Fibroblast of skin of left quadriceps (primary cell): Measurements from ENCODE around the gene HOXC11.
A peak's percentile ranks its signal among the peaks of the same experiment; 100 is the strongest.

Experiments used
- DNase-seq, 2 experiments: peaks; one replicate each; pipeline ENCODE4 v3.0.0-alpha.2; 2013; ENCODE audit warnings: low read depth in 2 of 2

The HOXC11 gene

DNA sequence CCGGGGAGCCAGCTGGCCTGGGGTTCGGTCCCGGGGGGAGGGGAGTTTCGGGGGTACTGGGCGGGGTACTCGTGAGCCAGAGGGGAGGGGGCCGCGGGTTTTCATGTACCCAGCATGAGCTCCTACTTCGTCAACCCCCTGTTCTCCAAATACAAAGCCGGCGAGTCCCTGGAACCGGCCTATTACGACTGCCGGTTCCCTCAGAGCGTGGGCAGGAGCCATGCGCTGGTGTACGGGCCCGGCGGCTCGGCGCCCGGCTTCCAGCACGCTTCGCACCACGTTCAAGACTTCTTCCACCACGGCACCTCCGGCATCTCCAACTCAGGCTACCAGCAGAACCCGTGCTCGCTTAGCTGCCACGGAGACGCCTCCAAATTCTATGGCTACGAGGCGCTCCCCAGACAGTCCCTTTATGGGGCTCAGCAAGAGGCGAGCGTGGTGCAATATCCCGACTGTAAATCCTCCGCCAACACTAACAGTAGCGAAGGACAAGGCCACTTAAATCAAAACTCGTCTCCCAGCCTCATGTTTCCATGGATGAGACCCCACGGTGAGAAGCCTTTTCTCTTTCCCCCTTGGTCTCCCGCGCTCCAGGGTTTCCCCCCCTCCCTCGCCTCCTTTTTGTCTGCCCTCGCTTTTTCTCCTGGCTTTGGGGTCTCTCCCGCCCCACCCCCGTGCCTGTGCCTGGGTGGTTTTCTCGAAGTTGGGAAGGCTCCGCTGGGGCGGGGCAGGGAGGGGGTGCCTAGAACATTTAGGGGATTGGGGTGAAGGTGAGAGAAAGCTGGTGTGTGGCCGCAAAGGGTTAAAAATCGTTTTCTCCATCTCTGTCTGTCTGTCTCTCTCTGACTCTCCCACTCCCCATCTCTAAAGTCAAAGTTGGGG, 36.5 kb downstream of the HOXC11 start:
- no peak for DNase-seq

DNA sequence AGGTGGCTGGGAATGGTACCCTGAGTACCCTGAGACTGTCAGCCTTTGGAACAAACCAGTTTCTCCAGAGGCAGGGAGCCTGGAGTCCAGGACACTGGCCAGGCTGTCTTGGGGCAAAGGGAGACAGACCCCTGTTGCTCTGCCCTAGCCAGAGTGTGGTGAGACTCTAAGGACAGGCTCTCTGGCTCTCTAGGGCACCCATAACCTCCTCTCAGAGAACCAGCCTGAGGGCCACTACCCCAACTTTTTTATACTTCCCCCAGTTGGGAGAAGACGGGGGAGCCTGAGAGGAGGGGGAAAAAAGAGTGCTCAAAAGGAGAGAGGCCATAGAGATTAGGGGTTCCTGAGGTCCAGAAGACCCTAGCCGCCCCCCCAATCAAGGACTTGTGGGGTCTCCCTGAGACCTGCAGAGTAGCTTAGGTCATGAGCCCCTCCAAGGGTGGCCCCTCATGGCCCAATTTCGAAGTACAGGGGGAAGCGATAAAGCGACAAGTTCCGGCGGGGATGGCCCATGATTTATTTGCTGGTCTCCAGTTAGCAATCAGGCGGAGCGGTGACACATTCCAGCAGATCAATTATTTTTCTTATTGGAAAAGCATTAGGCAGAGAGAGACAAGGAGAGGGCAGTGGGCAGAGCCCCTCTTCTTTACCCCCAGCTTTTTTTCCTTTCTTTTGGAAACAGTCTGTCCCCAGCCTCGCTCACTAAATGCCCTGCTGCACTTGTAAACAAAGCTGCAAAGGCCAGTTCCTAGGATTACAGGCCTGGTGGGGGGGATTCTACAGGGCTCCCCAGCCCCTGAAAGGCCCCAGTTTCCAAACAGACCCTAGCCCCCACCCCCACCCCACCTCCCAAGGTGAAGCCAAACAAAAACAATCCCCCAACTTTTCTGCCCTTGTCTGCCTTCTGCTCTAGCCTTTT, 37.4 kb downstream of the HOXC11 start:
- DNase-seq = no peak

DNA sequence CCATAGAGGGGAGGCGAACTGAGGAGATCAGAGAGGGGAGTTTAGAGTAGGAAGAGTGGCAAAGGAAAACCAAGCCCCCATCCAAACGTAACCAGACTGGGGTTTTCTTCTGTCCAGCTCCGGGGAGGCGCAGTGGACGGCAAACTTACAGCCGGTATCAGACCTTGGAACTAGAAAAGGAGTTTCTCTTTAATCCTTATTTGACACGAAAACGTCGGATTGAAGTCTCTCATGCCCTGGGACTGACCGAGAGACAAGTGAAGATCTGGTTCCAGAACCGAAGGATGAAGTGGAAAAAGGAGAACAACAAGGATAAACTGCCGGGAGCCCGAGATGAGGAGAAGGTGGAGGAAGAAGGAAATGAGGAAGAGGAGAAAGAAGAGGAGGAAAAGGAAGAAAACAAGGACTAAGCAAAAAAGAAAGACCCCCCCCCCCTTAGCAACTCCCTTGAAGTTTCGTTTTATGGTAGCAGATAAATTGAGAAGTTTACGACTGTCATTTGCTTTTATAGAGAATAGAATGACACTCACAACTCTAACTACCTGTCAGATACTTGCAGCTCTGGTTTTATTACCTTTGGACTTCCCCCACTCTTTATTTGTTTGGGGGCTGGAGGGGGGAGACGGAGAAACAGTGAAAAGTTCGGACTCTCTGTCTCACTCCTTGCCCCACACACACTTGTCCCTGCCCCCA, 38.2 kb downstream of the HOXC11 start:
- DNase-seq = no peak

DNA sequence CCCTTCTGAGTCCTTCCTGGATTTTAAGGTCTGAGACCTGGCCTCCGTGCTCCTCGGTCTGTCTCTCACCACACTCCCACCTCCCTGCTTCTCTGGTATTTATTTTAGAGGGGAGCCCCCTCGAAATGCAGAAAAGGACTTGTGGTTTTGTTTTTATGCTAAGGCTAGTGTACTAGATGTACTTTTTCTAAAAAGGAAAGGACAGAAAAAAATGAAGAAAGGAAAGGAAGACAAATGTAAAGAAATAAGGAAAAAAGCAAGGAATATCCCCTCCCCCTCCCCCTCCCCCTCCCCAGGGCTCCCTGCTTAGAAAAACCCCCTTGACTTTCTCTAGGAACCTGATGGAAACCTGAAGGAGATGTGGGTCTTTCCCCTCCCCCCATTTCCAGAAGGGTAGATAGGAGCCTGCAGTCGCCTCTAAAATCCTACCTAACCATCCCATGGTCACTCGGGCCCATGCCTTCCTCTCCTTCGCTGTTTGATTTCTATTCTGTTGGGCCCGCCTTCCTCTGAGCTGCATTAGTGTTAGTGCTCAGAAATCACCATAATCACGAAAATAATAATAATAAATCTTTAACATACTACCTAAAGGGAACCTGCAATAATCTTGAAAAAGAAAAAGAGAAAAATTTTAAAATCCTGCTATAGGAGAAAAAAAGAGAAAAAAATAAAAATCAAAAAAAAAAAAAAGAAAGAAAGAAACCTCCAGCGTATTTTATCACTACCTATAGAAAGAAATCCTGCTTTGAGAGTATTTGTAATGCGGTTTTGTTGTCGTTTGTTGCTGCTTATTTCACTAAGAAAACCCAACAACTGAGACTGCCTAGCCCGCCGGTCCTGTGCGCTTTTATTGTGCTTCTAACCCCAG, 39.0 kb downstream of the HOXC11 start:
- no peak for DNase-seq

DNA sequence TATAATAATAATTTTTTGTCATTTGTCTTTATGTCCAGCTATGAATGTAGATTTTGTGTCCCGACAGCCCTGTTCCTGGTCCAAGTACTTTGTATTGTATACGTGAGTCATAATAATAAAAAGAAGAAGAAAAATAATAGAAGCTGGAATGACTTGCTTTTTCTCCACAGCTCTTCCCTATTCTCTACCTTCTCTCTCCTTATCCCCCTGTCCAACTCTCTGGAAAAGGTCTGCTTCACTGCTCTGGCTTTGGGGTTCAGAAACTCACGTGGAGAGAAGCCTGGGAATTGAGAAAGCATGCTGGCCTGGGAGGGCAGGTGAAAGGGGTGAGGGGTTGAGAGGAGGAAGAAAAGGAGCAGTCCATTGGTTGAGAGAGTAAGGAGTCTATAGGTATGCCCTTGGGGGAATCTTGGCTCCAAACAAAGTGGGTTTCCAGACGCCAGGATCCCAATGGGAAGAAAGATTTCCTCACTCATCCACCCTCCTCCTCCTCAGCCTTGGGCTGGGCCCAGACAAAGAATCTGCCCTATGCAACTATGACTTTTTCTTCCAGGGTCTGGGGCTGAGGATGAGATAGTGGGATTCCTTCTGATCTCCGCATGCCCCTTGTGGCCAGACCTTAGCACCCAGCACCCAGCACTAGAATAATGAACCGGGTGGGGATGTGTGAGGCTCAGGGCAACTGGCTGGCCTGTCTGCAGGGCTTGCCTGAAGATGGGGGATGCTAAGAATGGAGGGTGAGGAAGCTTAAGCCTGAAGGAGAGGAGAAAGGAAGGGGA, 39.9 kb downstream of the HOXC11 start:
- no peak for DNase-seq

DNA sequence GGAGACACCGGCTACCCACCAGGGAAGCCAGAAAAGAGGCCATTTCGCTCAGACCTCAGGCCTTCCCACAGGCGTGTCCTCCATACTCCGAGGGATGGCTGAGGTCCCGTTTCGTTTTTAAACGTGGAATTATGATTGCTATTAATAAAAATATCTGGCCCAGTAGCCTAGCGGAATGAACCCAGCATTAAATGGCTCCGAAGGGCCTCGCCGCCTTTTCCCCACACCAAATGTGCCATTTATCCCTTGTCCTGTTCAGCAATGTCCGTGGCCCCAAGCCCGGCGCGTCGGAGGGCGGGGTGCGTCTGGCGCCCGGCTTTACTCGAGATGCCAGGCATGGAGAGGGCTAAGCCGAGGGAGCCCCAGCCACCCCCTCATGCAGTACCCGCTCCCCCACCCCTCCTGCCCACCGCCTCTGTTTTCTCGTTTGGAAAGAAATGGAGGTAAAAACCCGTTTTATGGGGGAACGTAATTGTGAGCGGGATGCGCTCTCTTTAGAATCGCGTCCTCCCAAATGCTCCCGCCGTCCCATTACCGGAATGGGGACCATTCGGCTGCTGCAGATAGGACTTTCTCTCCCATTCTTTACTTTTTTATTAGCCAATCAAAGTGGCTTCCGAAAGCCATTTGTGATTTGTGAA, 41.6 kb downstream of the HOXC11 start:
- DNase-seq = no peak

DNA sequence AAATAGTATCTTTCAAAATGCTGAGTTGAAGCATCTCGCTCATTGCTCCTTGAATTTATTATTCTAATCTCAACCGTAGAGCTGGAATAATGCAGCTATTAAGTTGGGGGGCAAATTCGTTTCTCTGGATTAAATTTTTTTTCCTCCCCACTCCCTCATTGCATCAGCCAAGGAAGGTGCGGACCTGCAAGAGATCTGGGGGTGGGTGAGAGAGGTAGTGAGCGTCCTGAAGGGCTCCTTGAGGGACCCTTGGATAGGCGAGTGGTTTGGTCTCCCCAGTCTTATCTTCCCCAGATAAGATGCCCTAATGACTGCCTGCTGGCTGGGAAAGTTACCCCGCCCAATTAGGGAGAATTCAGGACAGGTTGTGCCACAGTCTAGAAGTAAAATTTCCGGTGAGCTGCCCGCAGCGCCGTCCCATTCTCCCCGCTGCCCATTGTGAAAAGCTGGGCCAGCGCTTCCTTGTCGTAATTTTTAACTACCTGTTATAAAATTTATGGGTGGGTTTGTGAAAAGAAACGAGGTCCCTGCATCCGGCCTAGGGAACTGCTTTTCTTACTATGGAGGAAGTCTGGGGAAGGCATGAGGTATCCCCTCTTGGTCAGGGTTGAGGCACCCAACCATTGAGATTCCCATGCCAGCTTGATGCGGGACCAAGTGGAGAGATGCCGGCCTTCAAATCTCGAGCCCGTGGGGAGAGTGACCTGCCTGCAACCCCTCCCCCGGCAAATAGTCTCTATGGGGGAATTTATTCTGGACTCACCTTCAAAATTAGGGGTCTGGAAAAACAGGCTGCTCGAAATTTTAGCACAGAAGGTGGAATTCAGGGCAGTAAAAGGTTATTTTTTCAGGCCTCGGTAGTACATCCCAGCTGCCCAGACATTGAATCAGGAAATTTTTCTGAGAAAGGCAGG, 42.3 kb downstream of the HOXC11 start:
- DNase-seq = no peak

DNA sequence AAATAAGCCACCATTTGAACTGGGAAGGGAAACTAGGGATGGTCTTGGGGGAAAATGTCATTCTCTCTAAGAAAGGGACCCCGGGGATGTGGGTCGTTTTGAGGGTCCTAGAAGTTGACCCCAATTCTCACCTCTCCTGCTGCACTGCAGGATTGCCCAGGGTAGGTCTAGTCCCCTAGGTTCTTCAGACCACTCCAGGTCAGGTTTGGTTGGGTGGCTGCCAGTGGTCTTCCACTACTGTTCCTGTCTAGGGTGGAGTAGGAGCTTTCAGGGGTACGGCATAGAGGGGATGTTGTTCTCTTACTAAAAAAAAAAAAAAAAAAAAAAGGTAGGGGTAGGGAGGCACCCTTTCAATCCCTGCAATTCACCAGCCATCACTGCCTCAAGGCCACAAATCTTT, 43.1 kb downstream of the HOXC11 start:
- no peak for DNase-seq

DNA sequence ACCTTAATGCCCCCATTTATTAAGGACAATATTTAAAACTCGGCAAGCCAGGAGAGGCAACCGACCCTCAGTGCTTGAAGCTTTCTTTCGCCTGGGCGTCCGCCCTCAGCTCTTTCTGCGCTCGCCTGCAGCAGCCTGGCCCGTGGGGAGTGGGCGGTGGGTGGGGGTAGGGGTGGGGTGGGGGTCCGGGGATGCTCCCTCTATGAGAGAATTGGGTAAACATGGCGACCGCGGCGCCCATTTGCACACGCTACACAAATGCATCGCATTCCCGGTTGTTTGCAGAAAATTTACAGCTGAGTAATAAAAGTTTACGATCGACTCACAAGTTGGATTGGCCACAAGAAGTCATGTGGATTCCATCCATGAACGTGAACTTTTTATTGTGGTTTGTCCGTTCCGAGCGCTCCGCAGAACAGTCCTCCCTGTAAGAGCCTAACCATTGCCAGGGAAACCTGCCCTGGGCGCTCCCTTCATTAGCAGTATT, 43.6 kb downstream of the HOXC11 start:
- peak; percentile 94 for DNase-seq

DNA sequence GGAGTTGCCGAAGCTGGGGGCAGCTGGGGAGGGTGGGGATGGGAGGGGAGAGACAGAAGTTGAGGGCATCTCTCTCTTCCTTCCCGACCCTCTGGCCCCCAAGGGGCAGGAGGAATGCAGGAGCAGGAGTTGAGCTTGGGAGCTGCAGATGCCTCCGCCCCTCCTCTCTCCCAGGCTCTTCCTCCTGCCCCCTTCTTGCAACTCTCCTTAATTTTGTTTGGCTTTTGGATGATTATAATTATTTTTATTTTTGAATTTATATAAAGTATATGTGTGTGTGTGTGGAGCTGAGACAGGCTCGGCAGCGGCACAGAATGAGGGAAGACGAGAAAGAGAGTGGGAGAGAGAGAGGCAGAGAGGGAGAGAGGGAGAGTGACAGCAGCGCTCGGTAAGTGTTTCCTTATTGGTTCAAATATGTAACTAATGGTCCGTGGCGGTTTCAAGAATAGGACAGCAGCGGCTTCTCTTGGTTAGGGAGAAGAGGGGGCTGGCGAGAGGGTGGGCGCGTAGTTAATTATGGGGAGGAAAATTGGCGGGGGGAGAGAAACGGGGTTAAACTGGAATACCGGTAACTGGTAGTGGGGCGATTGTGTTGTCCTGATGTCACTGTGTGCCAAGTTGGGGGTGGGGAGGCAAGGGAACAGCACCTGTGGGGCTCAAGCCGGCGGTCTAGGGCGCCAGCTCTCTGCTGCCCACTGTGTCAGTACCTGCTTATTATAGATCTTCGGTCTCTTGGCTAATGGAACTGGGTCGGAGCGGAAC, 44.3 kb downstream of the HOXC11 start:
- no peak for DNase-seq

DNA sequence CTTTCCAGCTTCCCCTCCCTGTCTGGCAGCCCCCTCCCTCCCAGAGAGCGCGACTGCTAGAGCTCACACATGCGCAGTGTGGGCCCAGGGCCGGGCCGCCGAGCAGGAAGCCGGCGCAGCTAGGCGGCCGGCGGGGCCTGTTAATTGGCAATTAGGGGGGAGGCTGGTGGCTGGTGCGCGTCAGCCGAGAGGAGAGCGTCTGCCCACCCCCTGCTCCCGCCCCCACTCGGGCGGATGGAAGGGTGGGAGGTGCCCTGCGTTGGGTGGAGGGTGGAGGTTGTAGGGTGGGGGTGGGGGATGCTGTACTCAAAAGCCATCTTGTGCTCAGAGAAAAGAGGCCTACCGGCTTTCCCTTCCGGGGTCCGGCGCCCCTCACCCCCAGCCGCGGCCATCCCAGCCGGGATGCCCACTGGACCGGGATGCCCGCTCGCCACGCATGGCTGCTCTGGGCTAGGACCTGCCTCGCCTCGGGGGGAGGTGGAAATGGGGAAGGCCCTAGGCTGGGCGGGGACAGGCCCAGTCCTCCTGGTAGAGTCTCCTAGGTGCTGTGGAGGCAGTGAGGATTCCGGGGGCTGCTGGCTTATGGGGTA, 45.0 kb downstream of the HOXC11 start:
- DNase-seq = peak; percentile 96

DNA sequence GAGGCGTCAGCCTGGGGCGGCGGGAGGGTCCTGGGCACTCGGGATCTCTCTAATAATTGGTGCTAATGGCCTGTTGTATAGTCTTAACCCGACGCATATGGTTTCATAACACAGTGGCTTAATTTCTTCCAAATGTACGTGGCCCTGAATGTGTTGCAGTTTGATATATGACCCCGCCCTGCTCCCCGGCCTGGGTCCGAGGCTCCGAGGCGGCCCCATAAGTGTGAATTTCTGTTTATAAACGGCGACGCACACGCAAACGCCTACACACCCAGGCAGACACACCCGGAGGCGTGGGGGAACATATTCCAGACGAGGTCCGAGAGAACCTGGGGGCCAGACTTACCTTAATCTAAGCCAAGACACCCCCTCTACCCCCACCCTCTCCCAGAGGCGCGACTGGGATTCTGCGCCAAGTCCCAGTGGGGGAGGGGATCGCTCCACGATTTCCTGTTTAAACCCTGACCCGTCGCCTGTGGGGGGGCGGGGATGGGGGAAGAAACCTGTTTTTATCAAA, 45.6 kb downstream of the HOXC11 start:
- DNase-seq = peak in 1 of 2 experiments; percentile 58

DNA sequence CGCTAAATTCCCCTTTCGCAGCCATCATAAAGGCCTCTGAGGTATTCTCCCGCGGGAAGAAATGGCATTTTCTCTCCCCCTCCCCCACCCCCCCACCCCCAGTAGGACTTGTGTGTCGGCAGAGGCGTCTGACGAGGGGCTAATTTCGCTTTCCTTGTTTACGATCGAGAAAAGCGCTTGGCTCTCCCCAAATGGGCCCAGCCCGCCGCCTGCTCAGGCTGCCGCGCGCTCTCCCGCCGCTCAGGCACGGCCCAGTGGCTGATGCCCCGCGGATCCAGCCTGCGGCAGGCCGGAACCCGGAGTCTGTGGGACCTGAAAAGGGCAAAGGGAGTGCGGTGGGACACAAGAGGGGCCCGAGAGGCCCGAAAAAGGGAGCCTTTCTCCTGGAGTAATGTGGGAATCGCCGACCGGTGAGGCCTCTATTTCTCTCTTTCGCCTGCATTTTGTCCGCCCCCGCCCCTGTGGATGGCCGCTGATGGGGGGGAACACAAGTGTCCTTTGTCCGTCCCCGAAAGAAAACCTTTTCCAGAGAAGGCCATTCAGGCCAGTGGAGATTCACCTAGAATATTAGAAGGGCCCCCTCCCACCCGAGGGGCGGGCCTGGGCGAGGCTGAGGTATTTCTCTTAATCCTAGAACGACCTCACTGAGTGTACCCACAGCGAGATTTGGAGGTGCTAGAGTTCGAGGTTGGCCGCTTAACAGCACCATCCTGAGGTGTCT, 46.3 kb downstream of the HOXC11 start:
- DNase-seq = no peak

DNA sequence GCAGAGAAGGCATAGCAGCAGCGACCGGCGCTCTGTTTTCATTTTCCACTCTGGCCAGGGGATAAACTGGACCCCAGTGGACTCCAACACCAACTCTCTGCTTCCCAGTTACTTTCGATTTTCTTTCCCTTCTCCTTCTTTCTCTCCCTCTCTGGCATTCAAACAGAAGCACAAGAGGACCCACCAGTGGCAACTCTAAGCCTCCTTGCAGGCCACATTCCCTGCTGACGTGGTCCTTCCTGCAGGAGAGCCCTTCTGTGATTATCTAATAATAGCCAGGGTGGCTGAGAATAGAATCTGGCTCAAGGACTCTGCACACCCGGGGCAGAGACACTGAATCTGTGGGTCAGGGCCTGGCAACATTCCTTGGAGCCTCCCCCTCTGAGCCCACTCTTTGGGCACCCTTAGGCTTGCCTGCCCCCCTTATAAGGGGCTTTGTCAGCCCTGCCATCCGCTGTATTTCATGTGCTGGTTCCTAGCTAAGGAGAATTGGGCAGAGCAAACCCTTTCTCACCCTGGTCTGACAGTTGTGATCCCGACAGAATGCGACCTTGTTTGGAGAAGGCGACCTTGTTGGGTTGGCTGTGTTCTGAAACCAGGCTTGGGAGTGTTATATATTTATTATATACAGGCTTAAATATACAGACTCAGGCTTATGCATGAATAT, 47.1 kb downstream of the HOXC11 start:
- DNase-seq = no peak

DNA sequence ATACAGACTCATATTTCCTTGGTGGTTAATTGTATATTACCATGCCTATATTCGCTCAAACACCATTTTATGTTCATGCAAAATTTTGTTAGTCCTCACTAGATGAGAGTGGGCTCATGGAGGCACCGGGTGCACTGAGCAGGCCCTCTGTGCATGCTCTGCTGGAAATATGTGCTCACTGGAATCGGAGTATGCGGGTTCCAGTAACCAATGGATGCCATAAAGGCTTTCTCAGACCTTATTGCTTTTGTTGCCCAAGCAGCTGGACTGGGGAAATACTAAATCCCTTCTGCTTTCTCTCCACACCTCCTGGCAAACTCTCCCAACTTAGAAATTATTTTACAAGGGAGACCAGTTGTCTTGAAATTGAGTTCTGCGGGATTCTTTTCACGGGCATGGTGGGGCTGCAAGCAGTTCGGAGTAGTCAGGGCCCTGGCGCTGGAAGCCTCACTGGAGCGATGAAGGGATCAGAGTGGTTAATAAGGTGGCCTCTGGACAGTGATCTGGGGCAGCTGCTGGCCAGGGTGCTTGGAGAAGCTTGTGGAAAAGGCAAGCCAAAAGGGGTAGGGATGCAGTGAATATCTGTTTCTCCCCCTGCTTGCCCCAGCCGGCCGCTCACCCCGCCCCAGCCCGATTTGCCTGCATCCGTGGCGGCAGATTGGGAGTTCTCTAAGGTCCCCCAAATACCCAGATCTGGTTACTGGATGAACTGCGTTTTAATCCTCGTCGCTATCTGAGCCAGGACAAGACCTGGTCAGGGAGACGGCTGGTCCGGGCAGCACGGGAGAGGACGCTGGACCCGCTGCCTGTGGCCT, 47.9 kb downstream of the HOXC11 start:
- no peak for DNase-seq
